PC-9 (cell line): Measurements from ENCODE around the gene GAS7. TPM values are rescaled to one million over a fixed set of nuclear protein-coding genes. Genes with fewer than 3 reads are reported as not detected.

Source experiments
- BruUV-seq: library from RNA; stranded (reverse); fragments of 400-500 nt; replicated peaks from 2 replicates; lab custom pipeline; 2021; lab: Mats Ljungman, UMichigan
- CTCF ChIA-PET: fragments of 300-600 bp; sonication (Branson Sonifier 250); formaldehyde crosslinking; loops from one replicate; lab custom pipeline; 2022; ENCODE audit warnings: antibody characterized with exemption; lab: Charles Lee
- POLR2A ChIA-PET: fragments of 300-600 bp; sonication (Branson Sonifier 250); formaldehyde crosslinking; loops from one replicate; lab custom pipeline; 2022; ENCODE audit warnings: antibody characterized with exemption; ENCODE audit not compliant: unreplicated experiment; lab: Charles Lee
- DNase-seq, 2 experiments: peaks; one replicate each; pipeline versions ENCODE4 v3.0.0 to v3.0.0-alpha.2; 2015 to 2022; ENCODE audit warnings: mixed read lengths in 1 of 2
- H2AFZ ChIP-seq: fragments of 200-600 bp; sonication (generic); 2 replicates; pipeline ENCODE4 v1.8.1; 2017; ENCODE audit warnings: antibody characterized with exemption
- H3F3A ChIP-seq: fragments of 200-600 bp; sonication (generic); 2 replicates; pipeline ENCODE4 v1.8.1; 2017; ENCODE audit warnings: antibody characterized with exemption, mild to moderate bottlenecking, low read depth; ENCODE audit not compliant: insufficient read depth
- H3K27ac ChIP-seq: fragments of 200-600 bp; sonication (generic); 2 replicates; pipeline ENCODE4 v1.6.1; 2016; ENCODE audit warnings: mixed run types
- H3K27me3 ChIP-seq: fragments of 200-600 bp; sonication (generic); 2 replicates; pipeline ENCODE4 v1.6.1; 2016; ENCODE audit warnings: low read depth, mixed run types; ENCODE audit not compliant: insufficient read depth
- H3K36me3 ChIP-seq: fragments of 200-600 bp; sonication (generic); 2 replicates; pipeline ENCODE4 v1.6.1; 2016; ENCODE audit warnings: low read depth, mixed run types
- H3K4me1 ChIP-seq: fragments of 200-600 bp; sonication (generic); replicated peaks from 2 replicates; pipeline ENCODE4 v1.6.1; 2016; ENCODE audit warnings: mixed run types; ENCODE audit not compliant: insufficient read depth
- H3K4me2 ChIP-seq: fragments of 200-600 bp; sonication (generic); 2 replicates; pipeline ENCODE4 v1.6.1; 2017; ENCODE audit warnings: mixed run types
- H3K4me3 ChIP-seq: fragments of 200-600 bp; sonication (generic); 2 replicates; pipeline ENCODE4 v1.6.1; 2016; ENCODE audit warnings: mixed run types
- H3K79me2 ChIP-seq: fragments of 200-600 bp; sonication (generic); 2 replicates; pipeline ENCODE4 v1.6.1; 2017; ENCODE audit warnings: low read depth, mixed run types
- H3K9me2 ChIP-seq: fragments of 200-600 bp; sonication (generic); 2 replicates; pipeline ENCODE4 v1.8.1; 2017; ENCODE audit warnings: mild to moderate bottlenecking; ENCODE audit not compliant: insufficient read depth
- H3K9me3 ChIP-seq: fragments of 200-600 bp; sonication (generic); 2 replicates; pipeline ENCODE4 v1.8.1; 2016; ENCODE audit warnings: low read depth; ENCODE audit not compliant: insufficient read depth
- H4K20me1 ChIP-seq: fragments of 200-600 bp; sonication (generic); 2 replicates; pipeline ENCODE4 v1.8.1; 2017; ENCODE audit not compliant: insufficient read depth
- EZH2 ChIP-seq: fragments of 200-600 bp; sonication (generic); IDR thresholded peaks from 2 replicates; pipeline ENCODE4 v1.8.0; 2017; ENCODE audit warnings: antibody characterized with exemption, low read depth
- intact Hi-C: fragments of 100-400 bp; cut with micrococcal nuclease; formaldehyde crosslinking; loops from one replicate; pipeline ENCODE4 v1.10.0; 2022; ENCODE audit not compliant: unreplicated experiment
- total RNA-seq: library from RNA; stranded (reverse); gene quantifications from 2 replicates; pipeline ENCODE4 v1.2.3, GENCODE V29; 2021
- TF ChIP-seq, protein P1 (sequence below): fragments of 200-600 bp; sonication (generic); conservative IDR thresholded peaks from 2 replicates; pipeline ENCODE4 v1.6.1; 2017; ENCODE audit warnings: mixed run types, antibody characterized with exemption, mild to moderate bottlenecking, moderate library complexity

The GAS7 gene
- total RNA-seq, 1 experiment from 2014 or later, result not detected

DNA sequence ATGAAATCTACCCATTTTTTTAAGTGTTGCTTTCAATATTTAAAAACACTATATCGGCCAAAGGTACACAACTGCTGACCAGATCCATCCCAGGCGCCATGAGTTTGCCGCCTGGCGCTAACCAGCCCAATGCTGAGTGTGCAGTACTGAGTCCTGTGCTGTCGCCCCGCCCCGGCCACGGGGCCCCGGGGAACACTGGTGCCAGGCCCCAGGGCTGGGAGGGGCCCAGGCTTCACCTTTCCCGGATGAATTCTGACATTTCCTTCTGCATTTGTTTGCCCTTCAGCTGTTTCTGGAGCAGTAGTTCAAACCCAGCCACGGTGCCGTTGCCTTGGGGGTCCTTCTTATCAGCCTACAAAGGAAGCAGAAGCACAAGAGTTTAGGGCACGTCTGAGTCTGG, 255.5 kb downstream of the GAS7 start:
- BruUV-seq, result no TSS peak
- Histone ChIP-seq H3K4me3 (no peak overlapping the region), H3K9me2 (no peaks in the 10 kb centered on the region), H3K4me1 (no peaks in the 10 kb centered on the region), H3K27me3 (peaks cover 79% of the 10 kb centered on the region), H3K9me3 (no peaks in the 10 kb centered on the region), H3F3A (no peaks in the 10 kb centered on the region), H2AFZ (no peak overlapping the region), H3K27ac (no peak overlapping the region), H3K4me2 (no peak overlapping the region), H3K36me3 (no peaks in the 10 kb centered on the region), H4K20me1 (no peaks in the 10 kb centered on the region), H3K79me2 (no peaks in the 10 kb centered on the region)
- CTCF ChIA-PET, result no interaction called here
- DNase-seq, result no peak
- no peak for TF ChIP-seq EZH2
- TF ChIP-seq, protein P1, sequence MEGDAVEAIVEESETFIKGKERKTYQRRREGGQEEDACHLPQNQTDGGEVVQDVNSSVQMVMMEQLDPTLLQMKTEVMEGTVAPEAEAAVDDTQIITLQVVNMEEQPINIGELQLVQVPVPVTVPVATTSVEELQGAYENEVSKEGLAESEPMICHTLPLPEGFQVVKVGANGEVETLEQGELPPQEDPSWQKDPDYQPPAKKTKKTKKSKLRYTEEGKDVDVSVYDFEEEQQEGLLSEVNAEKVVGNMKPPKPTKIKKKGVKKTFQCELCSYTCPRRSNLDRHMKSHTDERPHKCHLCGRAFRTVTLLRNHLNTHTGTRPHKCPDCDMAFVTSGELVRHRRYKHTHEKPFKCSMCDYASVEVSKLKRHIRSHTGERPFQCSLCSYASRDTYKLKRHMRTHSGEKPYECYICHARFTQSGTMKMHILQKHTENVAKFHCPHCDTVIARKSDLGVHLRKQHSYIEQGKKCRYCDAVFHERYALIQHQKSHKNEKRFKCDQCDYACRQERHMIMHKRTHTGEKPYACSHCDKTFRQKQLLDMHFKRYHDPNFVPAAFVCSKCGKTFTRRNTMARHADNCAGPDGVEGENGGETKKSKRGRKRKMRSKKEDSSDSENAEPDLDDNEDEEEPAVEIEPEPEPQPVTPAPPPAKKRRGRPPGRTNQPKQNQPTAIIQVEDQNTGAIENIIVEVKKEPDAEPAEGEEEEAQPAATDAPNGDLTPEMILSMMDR, result no peak
- intact Hi-C loops, result no loop called here
- POLR2A ChIA-PET, result no interaction called here

DNA sequence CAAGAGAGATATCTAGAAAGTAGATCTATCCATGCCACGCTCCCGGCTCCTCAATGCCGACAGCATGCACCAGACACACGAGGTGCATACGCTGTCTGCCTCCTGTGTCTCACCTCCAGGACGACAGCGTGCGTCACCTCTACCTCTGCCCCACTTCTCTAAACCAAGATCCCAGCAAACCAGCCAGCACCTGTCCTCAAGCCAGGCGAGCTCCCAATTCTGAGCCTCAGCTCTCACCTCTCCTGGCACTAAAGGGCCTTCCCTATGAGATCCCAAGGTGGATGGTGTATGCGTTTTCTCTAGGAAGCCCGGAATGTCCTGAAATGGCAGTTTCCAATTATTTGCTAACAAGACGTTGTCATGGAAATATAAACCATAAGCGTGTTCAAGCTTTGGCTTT, 257.1 kb downstream of the GAS7 start:
- Histone ChIP-seq H3K9me3 (no peaks in the 10 kb centered on the region), H3K4me2 (no peak overlapping the region), H3K4me1 (no peaks in the 10 kb centered on the region), H3K27me3 (peaks cover 80% of the 10 kb centered on the region), H4K20me1 (no peaks in the 10 kb centered on the region), H2AFZ (no peak overlapping the region), H3K9me2 (no peaks in the 10 kb centered on the region), H3K27ac (no peak overlapping the region), H3K79me2 (no peaks in the 10 kb centered on the region), H3F3A (no peaks in the 10 kb centered on the region), H3K4me3 (no peak overlapping the region), H3K36me3 (no peaks in the 10 kb centered on the region)
- no peak for TF ChIP-seq EZH2
- TF ChIP-seq, protein P1, result no peak
- POLR2A ChIA-PET, result no interaction called here
- CTCF ChIA-PET, result no interaction called here
- DNase-seq, result no peak
- intact Hi-C loops, result no loop called here
- BruUV-seq, result no TSS peak

- H3K9me2 ChIP-seq, result no peaks in the 10 kb centered on the region
- no peak for TF ChIP-seq EZH2
- TF ChIP-seq, protein P1, result no peak
- no peak overlapping the region for H3K27ac ChIP-seq
- no peak for DNase-seq
- H3K9me3 ChIP-seq, result no peaks in the 10 kb centered on the region
- no TSS peak for BruUV-seq
- intact Hi-C loops, result no loop called here
- POLR2A ChIA-PET, result no interaction called here
- no peaks in the 10 kb centered on the region for H3K79me2 ChIP-seq
- no peaks in the 10 kb centered on the region for H3F3A ChIP-seq
- H3K4me1 ChIP-seq, result no peaks in the 10 kb centered on the region
- no peak overlapping the region for H3K4me2 ChIP-seq
- CTCF ChIA-PET, result no interaction called here
- no peak overlapping the region for H3K4me3 ChIP-seq
- peaks cover 79% of the 10 kb centered on the region for H3K27me3 ChIP-seq
- no peaks in the 10 kb centered on the region for H3K36me3 ChIP-seq
- no peak overlapping the region for H2AFZ ChIP-seq
- no peaks in the 10 kb centered on the region for H4K20me1 ChIP-seq
These were observed 257.6 kb downstream of the GAS7 start for GRCh38 chr17:9940841-9941240.
